KBM-7 (cell line): ENCODE results near the gene PCDHA4.
"Not testable (repeated sequence)": the region's sequence is repeated elsewhere in the genome, so short reads cannot be mapped to it uniquely, and the experiment has no call there.

Experiments used
- DNase-seq: peaks from one replicate; pipeline ENCODE4 v3.0.0-alpha.2; 2015
- in situ Hi-C: fragments of 300-500 bp; cut with MboI; formaldehyde crosslinking; loops from 2 replicates; pipeline ENCODE4 v1.14.3; 2020; ENCODE audit warnings: low sequenced_read_pairs, low pct_unique_long_range_greater_than_20kb, mixed read lengths

PCDHA4 gene

GRCh38 chr5:140848139-140849102 lies 41.6 kb downstream of the PCDHA4 start, which contains the start of gene PCDHA9:
PCDHA9 (plus strand) TSS chr5:140848382; CDS start chr5:140848496, 114 bp downstream.
- in situ Hi-C loops, DNase-seq: not testable (repeated sequence)

- in situ Hi-C loops: loop anchor here (25.0 kb wide), 1 partner anchor 187 kb away; no protein-coding TSS in a partner anchor
- not testable (repeated sequence) for DNase-seq
Measured at GRCh38 chr5:140849831-140850634, 43.2 kb downstream of the PCDHA4 start.

- DNase-seq: peak; percentile 18
- in situ Hi-C loops: loop anchor here (25.0 kb wide), 1 partner anchor 181 kb away; no protein-coding TSS in a partner anchor
Measured at GRCh38 chr5:140855772-140856674, 49.2 kb downstream of the PCDHA4 start, which contains the start of gene PCDHA10. PCDHA10 (plus strand) TSS chr5:140855897; CDS start chr5:140856049, 152 bp downstream.

GRCh38 chr5:140857177-140857986 lies 50.5 kb downstream of the PCDHA4 start:
- in situ Hi-C loops: loop anchor here (25.0 kb wide), 1 partner anchor 180 kb away; no protein-coding TSS in a partner anchor
- no peak for DNase-seq

GRCh38 chr5:140857987-140858240 lies 51.0 kb downstream of the PCDHA4 start:
- in situ Hi-C loops: loop anchor here (25.0 kb wide), 1 partner anchor 179 kb away; no protein-coding TSS in a partner anchor
- DNase-seq: no peak

- in situ Hi-C loops: loop anchor here (25.0 kb wide), 1 partner anchor 175 kb away; no protein-coding TSS in a partner anchor
Measured at GRCh38 chr5:140862441-140863295, 55.8 kb downstream of the PCDHA4 start.

More at GRCh38 chr5:140862441-140863295, 55.8 kb downstream of the PCDHA4 start:
- DNase-seq: no peak
